ENCODE results near the gene CCDC112.

The CCDC112 gene

GRCh38 chr5:115246361-115246991 lies 50.0 kb downstream of the CCDC112 start:
- no peak overlapping the region for H2BK5ac ChIP-seq (ENCODE audit: low read depth, low read length, poor library complexity, severe bottlenecking)
- WGBS, result 68% methylated on average over 1 of the region's 3 CpGs
- H3K27me3 ChIP-seq (ENCODE audit: control insufficient read depth in 1 of 2, insufficient read depth in 1 of 2, low read length in 2 of 2), result no peaks in the 10 kb centered on the region
- no peak overlapping the region for H2BK15ac ChIP-seq (ENCODE audit: low read depth, poor library complexity, severe bottlenecking)
- H4K8ac ChIP-seq (ENCODE audit: low read length), result no peak overlapping the region
- no peak overlapping the region for H2BK120ac ChIP-seq (ENCODE audit: low read depth, low read length)
- H2AFZ ChIP-seq (ENCODE audit: low read depth, low read length), result no peak overlapping the region
- no peak overlapping the region for H3K23ac ChIP-seq (ENCODE audit: low read length in 2 of 2)
- no peaks in the 10 kb centered on the region for H3K4me1 ChIP-seq (ENCODE audit: control insufficient read depth, insufficient read depth, low read depth, low read length)
- peak; percentile 57 for DNase-seq
- no peak overlapping the region for H3K4ac ChIP-seq (ENCODE audit: low read depth in 1 of 2, low read length in 2 of 2)
- H3K4me3 ChIP-seq (ENCODE audit: insufficient read depth in 1 of 2, low read depth in 1 of 2, low read length in 2 of 2), result no peak overlapping the region
- H4K91ac ChIP-seq (ENCODE audit: low read length), result no peak overlapping the region
- peaks cover 0 to 15% of the 10 kb centered on the region in 2 experiments for H3K36me3 ChIP-seq (ENCODE audit: control insufficient read depth in 1 of 2, insufficient read depth in 2 of 2, low read depth in 1 of 2, low read length in 2 of 2)
- H3K9me3 ChIP-seq (ENCODE audit: control insufficient read depth, low read length), result no peaks in the 10 kb centered on the region
- no peak overlapping the region for H3K18ac ChIP-seq (ENCODE audit: low read depth in 1 of 2, low read length in 2 of 2)
- H3K14ac ChIP-seq (ENCODE audit: low read length in 2 of 2), result no peak overlapping the region
- H2AK5ac ChIP-seq (ENCODE audit: low read length, severe bottlenecking), result no peak overlapping the region
- no peak overlapping the region for H2BK12ac ChIP-seq (ENCODE audit: low read length in 2 of 2)
- no peak overlapping the region for H3K9ac ChIP-seq (ENCODE audit: low read length)
- no peak overlapping the region for H3K27ac ChIP-seq (ENCODE audit: low read length, poor library complexity, severe bottlenecking)
- no peak overlapping the region for H3K4me2 ChIP-seq (ENCODE audit: low read length, poor library complexity, severe bottlenecking)
- H3K79me1 ChIP-seq (replicated peaks; ENCODE audit: low read length, poor library complexity, severe bottlenecking), result peaks cover 12% of the 10 kb centered on the region

GRCh38 chr5:115243412-115243811 lies 53.0 kb downstream of the CCDC112 start:
- no peak overlapping the region for H3K4ac ChIP-seq (ENCODE audit: low read depth in 1 of 2, low read length in 2 of 2)
- H3K4me1 ChIP-seq (ENCODE audit: control insufficient read depth, insufficient read depth, low read depth, low read length), result no peaks in the 10 kb centered on the region
- no peak overlapping the region for H3K18ac ChIP-seq (ENCODE audit: low read depth in 1 of 2, low read length in 2 of 2)
- H3K14ac ChIP-seq (ENCODE audit: low read length in 2 of 2), result no peak overlapping the region
- H3K4me2 ChIP-seq (ENCODE audit: low read length, poor library complexity, severe bottlenecking), result no peak overlapping the region
- H3K27me3 ChIP-seq (ENCODE audit: control insufficient read depth in 1 of 2, insufficient read depth in 1 of 2, low read length in 2 of 2), result no peaks in the 10 kb centered on the region
- no peak overlapping the region for H3K4me3 ChIP-seq (ENCODE audit: insufficient read depth in 1 of 2, low read depth in 1 of 2, low read length in 2 of 2)
- no peak overlapping the region for H2BK120ac ChIP-seq (ENCODE audit: low read depth, low read length)
- H3K9me3 ChIP-seq (ENCODE audit: control insufficient read depth, low read length), result no peaks in the 10 kb centered on the region
- H3K9ac ChIP-seq (ENCODE audit: low read length), result peak overlapping the region; percentile 12
- DNase-seq, result peak; percentile 10
- peaks cover 17% of the 10 kb centered on the region for H3K79me1 ChIP-seq (replicated peaks; ENCODE audit: low read length, poor library complexity, severe bottlenecking)
- no peak overlapping the region for H2BK5ac ChIP-seq (ENCODE audit: low read depth, low read length, poor library complexity, severe bottlenecking)
- no peak overlapping the region for H2AFZ ChIP-seq (ENCODE audit: low read depth, low read length)
- peaks cover 4 to 38% of the 10 kb centered on the region in 2 experiments for H3K36me3 ChIP-seq (ENCODE audit: control insufficient read depth in 1 of 2, insufficient read depth in 2 of 2, low read depth in 1 of 2, low read length in 2 of 2)
- no peak overlapping the region for H3K27ac ChIP-seq (ENCODE audit: low read length, poor library complexity, severe bottlenecking)
- H4K8ac ChIP-seq (ENCODE audit: low read length), result peak overlapping the region; percentile 37
- no peak overlapping the region for H2BK12ac ChIP-seq (ENCODE audit: low read length in 2 of 2)
- no peak overlapping the region for H4K91ac ChIP-seq (ENCODE audit: low read length)
- no peak overlapping the region for H2BK15ac ChIP-seq (ENCODE audit: low read depth, poor library complexity, severe bottlenecking)
- no peak overlapping the region for H2AK5ac ChIP-seq (ENCODE audit: low read length, severe bottlenecking)
- H3K23ac ChIP-seq (ENCODE audit: low read length in 2 of 2), result no peak overlapping the region

GRCh38 chr5:115241881-115242642 lies 54.4 kb downstream of the CCDC112 start:
- Histone ChIP-seq H3K9me3 (ENCODE audit: control insufficient read depth, low read length) (no peaks in the 10 kb centered on the region), H2BK120ac (ENCODE audit: low read depth, low read length) (no peak overlapping the region), H4K8ac (ENCODE audit: low read length) (no peak overlapping the region), H2AFZ (ENCODE audit: low read depth, low read length) (no peak overlapping the region), H3K4me2 (ENCODE audit: low read length, poor library complexity, severe bottlenecking) (no peak overlapping the region), H4K91ac (ENCODE audit: low read length) (no peak overlapping the region), H3K4me3 (ENCODE audit: insufficient read depth in 1 of 2, low read depth in 1 of 2, low read length in 2 of 2) (no peak overlapping the region), H2BK5ac (ENCODE audit: low read depth, low read length, poor library complexity, severe bottlenecking) (no peak overlapping the region), H2AK5ac (ENCODE audit: low read length, severe bottlenecking) (no peak overlapping the region), H3K4ac (ENCODE audit: low read depth in 1 of 2, low read length in 2 of 2) (no peak overlapping the region), H3K23ac (ENCODE audit: low read length in 2 of 2) (no peak overlapping the region), H2BK12ac (ENCODE audit: low read length in 2 of 2) (no peak overlapping the region), H3K18ac (ENCODE audit: low read depth in 1 of 2, low read length in 2 of 2) (no peak overlapping the region), H3K9ac (ENCODE audit: low read length) (no peak overlapping the region), H2BK15ac (ENCODE audit: low read depth, poor library complexity, severe bottlenecking) (no peak overlapping the region), H3K27ac (ENCODE audit: low read length, poor library complexity, severe bottlenecking) (no peak overlapping the region), H3K4me1 (ENCODE audit: control insufficient read depth, insufficient read depth, low read depth, low read length) (no peaks in the 10 kb centered on the region), H3K27me3 (ENCODE audit: control insufficient read depth in 1 of 2, insufficient read depth in 1 of 2, low read length in 2 of 2) (no peaks in the 10 kb centered on the region), H3K14ac (ENCODE audit: low read length in 2 of 2) (no peak overlapping the region), H3K36me3 (ENCODE audit: control insufficient read depth in 1 of 2, insufficient read depth in 2 of 2, low read depth in 1 of 2, low read length in 2 of 2) (peaks cover 4 to 42% of the 10 kb centered on the region in 2 experiments), H3K79me1 (replicated peaks; ENCODE audit: low read length, poor library complexity, severe bottlenecking) (peaks cover 17% of the 10 kb centered on the region)
- WGBS, result 100% methylated on average over 3 of the region's 4 CpGs
- DNase-seq, result no peak

- 96% methylated on average over 3 of the region's 3 CpGs for WGBS
- Histone ChIP-seq H3K4me1 (ENCODE audit: control insufficient read depth, insufficient read depth, low read depth, low read length) (no peaks in the 10 kb centered on the region), H3K23ac (ENCODE audit: low read length in 2 of 2) (no peak overlapping the region), H3K4ac (ENCODE audit: low read depth in 1 of 2, low read length in 2 of 2) (no peak overlapping the region), H2BK15ac (ENCODE audit: low read depth, poor library complexity, severe bottlenecking) (no peak overlapping the region), H3K18ac (ENCODE audit: low read depth in 1 of 2, low read length in 2 of 2) (no peak overlapping the region), H3K9me3 (ENCODE audit: control insufficient read depth, low read length) (no peaks in the 10 kb centered on the region), H3K4me2 (ENCODE audit: low read length, poor library complexity, severe bottlenecking) (no peak overlapping the region), H3K36me3 (ENCODE audit: control insufficient read depth in 1 of 2, insufficient read depth in 2 of 2, low read depth in 1 of 2, low read length in 2 of 2) (peaks cover 4 to 77% of the 10 kb centered on the region in 2 experiments), H3K14ac (ENCODE audit: low read length in 2 of 2) (no peak overlapping the region), H2AK5ac (ENCODE audit: low read length, severe bottlenecking) (no peak overlapping the region), H4K8ac (ENCODE audit: low read length) (no peak overlapping the region), H3K27me3 (ENCODE audit: control insufficient read depth in 1 of 2, insufficient read depth in 1 of 2, low read length in 2 of 2) (no peaks in the 10 kb centered on the region), H2BK12ac (ENCODE audit: low read length in 2 of 2) (no peak overlapping the region), H2BK5ac (ENCODE audit: low read depth, low read length, poor library complexity, severe bottlenecking) (no peak overlapping the region), H3K9ac (ENCODE audit: low read length) (no peak overlapping the region), H2BK120ac (ENCODE audit: low read depth, low read length) (no peak overlapping the region), H3K79me1 (replicated peaks; ENCODE audit: low read length, poor library complexity, severe bottlenecking) (peaks cover 14% of the 10 kb centered on the region), H4K91ac (ENCODE audit: low read length) (no peak overlapping the region), H2AFZ (ENCODE audit: low read depth, low read length) (no peak overlapping the region), H3K4me3 (ENCODE audit: insufficient read depth in 1 of 2, low read depth in 1 of 2, low read length in 2 of 2) (no peak overlapping the region), H3K27ac (ENCODE audit: low read length, poor library complexity, severe bottlenecking) (no peak overlapping the region)
- DNase-seq, result no peak
Measured at GRCh38 chr5:115237066-115237465, 59.4 kb downstream of the CCDC112 start.
